COLO829 (cell line): ENCODE results near the gene DLX2.
"Not testable (repeated sequence)": the region's sequence is repeated elsewhere in the genome, so short reads cannot be mapped to it uniquely, and the experiment has no call there.

ENCODE experiments used
- DNase-seq: peaks from one replicate; pipeline ENCODE4 v3.0.0; 2012; ENCODE audit warnings: low spot score

DLX2 gene

DNA sequence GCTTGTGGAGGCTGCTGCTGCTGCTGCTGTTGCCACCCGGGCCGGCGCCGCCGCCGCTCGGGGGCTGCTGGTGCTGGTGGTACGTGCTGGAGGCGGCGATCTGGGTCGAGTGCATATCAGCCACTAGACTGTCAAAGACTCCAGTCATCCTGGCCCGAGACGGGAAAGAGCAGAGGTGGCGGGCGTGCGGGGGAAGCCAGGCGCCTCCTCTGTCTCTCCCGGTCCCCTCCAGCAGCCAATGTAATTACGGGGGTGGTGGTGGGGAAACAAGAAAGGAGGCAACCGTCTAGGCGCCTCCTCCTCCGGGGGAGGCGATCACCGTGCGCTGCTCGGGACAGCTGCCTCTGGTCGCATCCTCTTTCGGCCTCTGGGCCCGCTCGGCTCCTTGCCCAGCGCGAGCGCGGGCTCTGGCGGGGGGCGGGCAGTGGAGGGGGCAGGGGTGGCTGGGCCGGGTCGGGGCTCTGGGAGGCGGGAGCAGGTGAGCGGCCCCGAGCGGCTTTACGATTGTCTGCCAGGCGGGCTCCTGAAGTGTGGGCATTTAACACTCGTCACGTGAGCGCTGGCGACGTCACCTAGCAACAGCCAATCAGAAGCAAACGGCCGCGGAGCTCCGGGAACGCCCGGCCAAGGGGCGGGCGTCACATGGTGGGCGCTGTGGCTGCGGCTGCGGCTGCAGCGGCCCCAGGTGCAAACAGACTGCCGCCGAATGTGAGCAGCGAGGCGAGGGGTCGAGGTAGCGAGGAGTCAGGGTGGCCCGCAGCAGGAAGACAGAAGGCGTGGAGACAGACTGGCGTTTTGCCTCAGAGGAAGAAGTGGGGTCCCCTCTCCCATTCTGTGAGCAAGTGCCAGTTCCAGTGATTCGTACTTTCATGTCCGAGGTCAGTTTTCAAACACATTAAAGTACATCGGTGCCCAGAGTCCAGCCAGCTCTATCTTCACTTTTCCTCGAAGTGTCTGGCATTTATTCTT lies at the start of gene DLX2:
Gene DLX2 (minus strand): TSS at position 510 of the 969 bp plus-strand sequence. CDS start 362 bp downstream, at position 148.
- DNase-seq = peak; percentile 90

DNA sequence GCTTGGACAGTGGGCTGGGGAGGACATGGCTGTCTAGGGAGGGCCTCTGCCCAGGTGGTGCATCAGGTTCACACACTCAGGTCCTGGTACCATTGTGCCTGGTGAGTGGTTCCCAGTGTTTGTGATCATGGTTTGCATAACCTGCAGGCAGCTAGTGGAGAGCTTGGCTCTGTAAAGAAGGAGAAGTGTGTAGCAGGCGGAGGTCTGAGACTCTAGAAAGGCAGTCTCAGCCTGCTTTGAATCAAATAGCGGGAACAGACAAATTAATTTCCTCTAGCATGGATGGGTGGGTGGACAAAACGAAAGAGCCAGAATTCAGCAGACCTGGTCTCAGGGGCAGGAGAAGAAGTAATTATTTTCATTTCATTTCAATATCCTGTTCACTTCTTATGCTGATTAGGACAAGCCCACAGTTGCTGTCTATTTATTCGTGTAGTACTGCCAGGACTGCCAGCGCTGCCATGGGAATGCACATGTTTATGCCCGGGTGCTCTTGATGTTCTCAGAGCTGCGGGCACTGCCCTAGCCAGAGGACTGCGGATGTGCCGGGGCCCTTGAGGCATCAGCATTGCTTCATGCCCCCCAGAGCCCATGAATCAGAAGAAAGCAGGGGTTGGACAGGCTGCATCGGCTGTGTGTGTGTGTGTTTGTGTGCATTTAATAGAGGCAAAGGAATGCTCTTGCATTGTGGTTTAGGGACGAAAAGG lies 45.4 kb upstream of the DLX2 start:
- DNase-seq = no peak

DNA sequence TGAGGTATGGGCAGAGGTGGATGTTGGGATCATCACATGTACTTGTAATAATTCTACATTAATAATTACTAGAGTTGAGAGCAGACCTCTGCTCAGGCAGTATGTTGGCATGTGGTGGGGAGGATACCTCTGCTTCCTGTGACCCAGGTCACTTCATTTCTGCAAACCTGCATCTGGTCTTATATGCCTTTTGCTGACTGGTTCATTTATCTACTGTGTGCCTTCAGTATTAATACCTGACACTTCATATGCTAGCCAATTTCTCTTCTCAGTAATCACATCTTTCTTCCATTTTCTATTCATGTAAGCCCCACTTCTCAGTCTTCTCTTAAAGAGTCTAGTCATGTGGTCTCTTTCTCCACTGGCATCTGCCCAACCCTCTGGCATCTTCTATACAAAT lies 41.1 kb upstream of the DLX2 start:
- DNase-seq = no peak

DNA sequence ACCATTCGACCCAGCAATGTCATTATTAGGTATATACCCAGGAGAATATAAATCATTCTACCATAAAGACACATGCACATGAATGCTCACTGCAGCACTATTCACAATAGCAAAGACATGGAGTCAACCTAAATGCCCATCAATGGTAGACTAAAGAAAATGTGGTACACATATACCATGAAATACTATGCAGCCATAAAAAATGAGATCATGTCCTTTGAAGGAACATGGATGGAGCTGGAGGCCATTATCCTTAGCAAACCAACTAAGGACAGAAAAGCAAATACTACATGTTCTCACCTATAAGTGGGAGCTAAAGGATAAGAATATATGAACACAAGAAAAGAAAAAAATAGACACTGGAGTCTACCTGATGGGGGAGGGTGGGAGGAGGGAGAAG lies 36.0 kb upstream of the DLX2 start:
- not testable (repeated sequence) for DNase-seq

DNA sequence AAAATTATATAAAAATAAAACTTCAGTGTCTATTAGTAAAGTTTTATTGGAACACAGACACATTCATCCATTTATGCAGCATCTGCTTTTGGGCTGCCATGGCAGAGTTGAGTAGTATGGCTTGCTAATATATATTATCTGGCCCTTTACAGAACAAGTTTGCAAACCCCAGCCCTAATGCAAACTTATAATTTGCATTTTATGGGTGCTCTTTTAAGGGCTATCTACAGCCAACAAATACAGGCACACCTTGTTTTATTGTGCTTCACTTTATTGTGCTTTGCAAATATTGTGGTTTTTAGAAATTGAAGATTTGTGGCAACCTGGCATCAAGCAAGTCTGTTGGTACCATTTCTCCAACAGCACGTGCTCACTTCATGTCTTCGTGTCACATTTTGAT lies 35.2 kb upstream of the DLX2 start:
- DNase-seq = no peak

DNA sequence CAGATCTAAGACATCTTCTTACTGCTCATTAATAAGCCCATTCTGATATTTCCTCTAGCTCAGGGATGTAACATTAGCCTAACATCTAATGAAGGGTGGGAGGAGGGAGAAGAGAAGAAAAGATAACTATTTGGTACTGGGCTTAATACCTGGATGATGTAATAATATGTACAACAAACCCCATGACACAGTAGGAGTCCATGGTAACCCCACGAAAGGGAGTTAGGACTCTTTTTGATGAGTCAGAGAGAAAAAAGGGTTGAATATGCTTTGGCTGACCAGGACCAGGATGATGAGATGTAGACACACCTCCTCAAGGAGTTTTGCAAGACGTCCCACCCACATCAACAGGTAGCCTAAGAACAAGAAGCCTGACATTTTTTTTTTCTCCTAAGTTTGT lies 34.4 kb upstream of the DLX2 start:
- no peak for DNase-seq

DNA sequence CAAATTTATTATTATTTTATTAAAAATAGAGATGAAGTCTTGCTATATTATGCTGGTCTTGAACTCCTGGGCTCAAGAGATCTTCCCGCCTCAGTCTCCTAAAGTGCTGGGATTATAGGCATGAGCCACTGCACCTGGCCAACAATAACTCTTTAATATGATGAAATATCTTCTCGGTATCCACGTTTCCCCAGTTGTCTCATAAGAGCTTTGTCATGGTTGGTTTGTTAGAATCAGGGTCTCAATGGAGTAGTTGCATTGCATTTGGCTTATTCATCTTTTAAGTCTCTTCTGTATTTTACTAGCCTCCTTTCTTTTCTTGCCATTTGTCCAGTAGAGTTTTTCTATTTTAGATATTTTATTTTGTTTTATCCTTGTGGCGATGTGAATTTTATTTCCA lies 32.7 kb upstream of the DLX2 start:
- DNase-seq = no peak

DNA sequence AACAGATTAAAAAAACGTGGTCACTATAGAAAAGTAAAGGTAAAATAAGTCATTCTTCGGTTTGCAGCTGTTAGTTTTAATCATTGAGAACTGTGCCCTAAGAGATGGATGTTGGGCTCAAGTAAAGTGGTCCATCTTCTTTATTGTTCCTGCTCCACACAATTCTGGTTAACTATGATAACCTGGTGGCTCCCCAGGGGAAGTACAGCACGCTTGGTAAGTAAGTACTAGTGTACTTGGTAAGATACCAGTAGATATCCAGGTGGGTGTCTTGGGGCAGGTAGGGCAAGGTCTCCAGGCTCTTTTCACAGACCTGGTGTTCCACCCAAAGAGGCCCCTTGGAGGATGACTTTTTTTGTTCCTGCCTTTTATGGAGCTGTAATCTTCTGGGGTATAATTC lies 31.6 kb upstream of the DLX2 start:
- no peak for DNase-seq

DNA sequence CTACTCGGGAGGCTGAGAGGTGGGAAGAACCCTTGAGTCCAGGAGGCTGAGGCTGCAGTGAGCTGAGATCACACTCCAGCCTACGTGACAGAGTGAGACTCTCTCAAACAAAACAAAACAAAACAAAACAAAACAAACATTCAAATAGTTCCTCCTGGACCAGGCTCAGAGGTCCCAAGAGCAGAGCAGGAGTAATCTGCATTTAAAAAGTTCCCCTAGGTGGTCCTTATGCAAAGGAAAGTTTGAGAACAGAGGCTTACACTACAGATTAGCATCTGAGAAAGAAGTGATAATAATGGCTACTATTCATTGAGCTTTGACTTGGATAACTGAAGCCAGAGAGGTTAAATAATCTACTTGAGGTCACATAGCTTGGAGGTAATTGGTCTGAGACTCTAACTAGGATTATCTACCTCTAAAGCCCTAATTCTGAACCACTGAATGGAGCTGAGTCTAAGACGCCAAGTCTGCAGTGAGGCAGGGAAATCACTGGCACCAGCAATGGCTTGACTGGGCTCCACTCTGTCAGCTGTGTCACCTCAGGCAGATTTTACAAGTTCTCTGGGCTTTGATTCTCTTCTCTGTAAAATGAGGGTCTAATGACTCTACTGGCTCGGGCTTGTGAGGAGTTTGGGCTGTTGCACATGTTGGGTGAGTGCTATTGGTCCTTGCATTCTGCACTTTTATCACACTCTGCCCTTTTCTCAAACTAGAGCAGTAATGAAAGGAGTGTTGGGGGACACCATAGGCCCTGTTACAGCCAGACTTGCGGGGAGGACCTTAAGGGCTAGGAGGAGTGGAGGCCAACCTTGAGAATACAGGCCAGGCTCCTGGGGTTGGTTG lies 29.2 kb upstream of the DLX2 start:
- no peak for DNase-seq

DNA sequence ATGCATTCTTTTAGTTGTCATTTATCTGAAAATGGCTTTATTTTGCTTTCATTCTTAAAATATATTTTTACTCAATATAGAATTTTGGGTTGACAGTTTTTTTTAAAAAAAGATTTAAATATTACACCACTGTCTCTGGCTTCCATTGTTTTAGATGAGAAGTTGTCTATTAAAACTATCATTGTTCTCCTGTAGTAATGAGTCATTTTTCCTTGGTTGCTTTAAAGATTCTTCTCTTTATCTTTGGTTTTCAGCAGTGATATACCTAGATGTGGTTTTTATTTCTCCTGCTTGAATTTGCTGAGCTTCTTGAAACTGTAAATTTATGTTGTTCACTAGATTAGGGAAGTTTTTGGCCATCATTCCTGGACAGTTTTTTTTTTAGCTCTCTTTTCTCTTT lies 26.7 kb upstream of the DLX2 start:
- DNase-seq = no peak

DNA sequence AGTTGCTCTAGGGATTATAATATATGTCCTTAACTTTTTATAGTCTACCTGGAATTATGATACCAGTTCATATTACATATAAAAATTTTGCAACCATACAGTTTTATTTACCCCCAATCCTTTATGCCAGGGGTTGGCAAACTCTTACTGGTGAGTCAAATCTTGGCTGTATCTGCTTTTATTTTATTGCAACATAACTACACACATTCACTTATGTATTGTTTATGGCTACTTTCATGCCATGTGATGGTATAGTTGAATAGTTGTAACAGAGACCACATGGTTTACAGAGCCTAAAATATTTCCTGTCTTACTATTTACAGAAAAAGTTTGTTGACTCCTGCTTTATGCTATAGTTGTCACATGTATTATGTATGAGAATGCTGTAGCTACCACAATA lies 25.8 kb upstream of the DLX2 start:
- no peak for DNase-seq

DNA sequence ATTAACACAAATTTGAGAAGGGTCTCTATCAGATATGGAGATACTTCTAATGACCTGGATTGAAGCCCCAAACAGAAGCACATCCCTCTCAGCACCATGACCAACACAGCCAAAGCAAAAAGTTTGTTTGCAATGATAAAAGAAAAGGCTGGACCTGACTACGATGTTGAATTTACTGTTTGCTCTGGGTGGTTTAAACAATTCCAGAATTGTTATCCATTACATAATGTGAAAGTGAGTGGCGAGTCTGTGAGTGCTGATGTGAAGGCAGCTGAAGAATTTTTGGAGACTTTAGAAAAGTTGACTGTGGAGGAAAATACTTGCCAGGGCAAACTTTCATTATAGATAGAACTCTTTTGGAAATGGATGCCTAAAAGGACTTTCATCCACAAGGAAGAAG lies 17.4 kb upstream of the DLX2 start:
- no peak for DNase-seq

DNA sequence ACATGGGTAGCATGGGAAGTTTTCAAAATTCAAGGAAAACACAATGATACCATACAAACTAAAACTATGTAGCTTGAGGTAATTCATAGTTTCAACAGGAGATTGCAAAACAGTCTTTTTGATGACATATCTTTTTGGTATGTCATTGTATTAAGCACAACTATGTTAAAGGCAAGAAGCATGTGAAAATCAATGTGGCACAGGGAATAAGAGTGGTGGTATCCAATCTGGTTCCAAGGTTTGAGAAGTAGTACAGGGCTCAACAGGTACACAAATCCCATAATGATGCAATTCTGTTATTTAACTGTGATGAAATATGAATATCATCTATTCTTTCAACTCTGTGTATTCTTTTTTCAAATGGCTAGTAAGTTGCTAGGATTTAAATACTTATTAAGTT lies 16.4 kb upstream of the DLX2 start:
- DNase-seq = peak; percentile 52

DNA sequence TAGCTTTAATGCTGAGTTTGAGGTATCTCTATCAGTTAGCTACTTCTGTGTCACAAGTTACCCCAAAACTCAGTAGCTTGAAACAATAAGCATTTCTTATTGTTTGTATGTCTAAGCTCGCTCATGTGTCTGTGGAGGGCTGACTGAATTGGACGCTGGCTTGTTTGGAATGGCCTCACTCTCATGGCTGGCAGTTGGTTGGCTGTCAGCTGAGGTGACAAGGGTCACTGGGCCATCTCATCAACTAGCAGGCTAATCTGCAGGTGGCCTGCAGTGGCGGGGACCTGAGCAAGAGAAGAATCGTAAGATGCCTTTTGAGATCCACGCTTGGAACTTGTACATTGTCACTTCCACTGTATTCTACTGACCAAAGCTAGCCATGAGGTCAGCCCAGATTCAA lies 13.4 kb upstream of the DLX2 start:
- DNase-seq = no peak

DNA sequence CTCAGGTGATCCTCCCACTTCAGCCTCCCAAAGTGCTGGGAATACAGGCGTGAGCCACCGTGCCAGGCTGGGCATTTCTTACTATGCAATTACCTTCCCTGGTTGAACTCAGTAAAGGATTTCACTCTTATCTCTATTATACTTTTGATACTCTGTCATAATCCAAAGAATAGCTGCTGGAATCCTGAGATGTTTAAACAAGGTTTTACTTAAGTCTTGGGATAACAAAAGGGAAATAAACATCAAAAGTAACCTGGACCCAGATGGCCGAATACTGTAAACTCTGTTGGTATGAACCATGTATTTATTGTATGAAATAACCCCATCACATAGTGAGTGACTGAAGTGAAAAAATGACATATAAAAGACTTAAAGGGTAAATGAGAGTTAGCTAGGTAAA lies 11.9 kb upstream of the DLX2 start:
- no peak for DNase-seq

DNA sequence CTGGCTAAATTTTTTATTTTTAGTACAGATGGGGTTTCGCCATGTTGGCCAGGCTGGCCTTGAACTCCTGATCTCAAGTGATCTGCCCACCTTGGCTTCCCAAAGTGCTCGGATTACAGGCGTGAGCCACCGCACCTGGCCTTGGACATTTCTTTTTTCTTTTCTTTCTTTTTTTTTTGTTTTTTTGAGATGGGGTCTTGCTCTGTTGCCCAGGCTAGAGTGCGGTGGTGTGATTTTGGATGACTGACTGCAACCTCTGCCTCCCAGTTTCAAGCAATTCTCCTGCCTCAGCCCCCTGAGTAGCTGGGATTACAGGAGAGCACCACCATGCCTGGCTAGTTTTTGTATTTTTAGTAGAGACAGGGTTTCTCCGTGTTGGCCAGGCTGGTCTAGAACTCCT lies 11.5 kb upstream of the DLX2 start:
- DNase-seq = not testable (repeated sequence)

DNA sequence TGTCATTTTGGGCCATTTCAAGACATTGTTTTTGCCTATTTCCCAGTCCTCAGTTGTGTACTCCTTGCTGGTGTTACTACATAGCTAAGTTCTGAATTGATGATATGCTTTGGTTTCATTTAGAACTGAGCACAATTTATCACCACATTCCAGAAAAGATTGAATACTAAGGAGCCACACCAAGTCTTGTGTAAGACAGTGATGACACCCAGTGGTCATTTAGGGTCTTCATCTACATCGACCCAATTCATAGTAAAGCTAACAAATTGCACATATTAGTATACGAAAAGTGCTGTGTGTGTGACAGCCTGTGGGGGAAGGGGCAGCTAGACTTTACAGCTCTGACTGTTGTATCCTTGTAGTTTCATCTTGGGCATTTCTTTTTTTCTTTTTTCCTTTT lies 10.9 kb upstream of the DLX2 start:
- DNase-seq = peak; percentile 21

DNA sequence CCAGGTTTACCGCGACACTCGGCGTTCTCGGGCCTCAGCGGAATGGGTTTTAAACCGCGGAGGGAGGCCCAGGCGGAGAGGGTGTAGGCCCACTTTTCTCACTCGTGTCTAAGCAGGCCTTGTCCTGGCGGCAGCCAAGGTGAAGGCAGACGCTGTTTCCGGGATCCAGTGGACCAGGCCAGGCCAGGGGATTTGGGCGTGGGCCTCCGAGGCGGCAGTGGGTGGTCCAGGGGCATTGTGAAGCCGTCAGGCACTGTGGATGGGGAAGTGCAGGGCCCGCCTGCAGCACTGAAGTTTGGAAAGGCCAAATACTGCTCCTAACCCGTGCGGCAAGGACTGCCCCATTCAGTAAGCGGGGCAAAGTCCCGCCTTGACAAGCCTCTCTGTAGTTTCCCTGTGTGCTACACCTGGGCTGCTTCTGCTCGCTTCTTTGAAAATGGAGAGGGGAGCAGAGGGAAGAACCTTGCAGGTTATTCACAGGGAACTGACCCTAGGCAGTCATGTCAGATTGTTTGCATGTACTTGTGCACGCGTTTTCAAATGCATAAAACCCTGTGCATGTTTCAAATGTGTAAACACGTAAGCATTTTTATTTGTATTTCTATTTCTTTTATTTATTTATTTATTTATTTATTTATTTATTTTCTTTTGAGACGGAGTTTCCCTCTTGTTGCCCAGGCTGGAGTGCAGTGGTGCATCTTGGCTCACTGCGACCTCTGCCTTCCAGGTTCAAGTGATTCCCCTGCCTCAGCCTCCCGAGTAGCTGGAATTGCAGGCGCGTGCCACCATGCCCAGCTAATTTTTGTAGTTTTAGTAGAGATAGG lies 7.5 kb upstream of the DLX2 start:
- no peak for DNase-seq

DNA sequence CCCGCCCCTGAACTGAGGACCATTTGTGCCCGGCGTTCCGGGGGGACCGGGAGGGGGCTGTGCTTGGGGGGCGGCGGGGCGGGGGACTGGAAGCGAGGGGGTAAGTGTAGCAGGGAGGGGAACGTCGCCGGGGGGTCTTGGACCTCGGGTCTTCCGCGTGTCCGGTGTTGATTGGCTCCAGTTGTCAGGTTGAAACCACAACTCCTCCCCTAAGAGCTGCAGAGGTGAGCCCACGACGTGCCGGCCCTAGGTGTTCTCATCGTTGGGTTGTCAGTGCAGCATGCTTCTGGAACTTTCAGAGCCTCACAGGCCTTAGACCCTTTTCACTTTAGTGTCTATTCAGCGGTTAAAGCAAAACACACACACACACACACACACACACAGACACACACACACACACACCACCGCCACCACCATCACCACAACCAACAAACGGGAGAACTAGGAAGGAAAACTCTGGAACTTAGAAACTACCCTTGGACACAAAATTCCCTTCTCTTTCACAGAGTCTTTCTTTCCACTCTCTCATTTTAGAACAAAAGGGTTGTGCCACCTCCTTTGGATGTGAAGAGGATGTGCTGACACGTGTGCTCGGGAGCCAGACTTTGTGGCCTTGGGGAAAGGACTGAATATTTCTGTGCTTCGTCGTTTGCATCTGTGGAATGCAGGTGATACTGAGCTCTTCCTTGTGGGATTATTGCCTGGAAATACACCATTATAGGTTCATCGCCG lies 6.7 kb upstream of the DLX2 start:
- no peak for DNase-seq

DNA sequence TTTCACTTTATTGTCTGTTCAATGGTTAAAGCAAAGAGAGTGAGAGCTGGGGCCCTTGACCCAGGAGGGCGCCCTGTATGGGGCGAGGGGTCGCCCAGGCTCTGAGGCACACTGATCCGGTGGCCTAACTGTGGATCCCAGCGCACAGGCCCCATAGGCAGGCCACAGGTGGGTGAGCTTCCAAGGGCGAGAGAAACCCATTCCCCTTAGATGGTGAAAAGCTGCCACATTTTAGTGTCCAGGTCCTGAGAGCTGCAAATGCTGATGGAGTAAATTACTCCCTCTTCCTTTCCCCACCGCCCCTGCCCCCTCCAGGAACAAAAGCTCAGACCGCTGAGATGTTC lies 5.9 kb upstream of the DLX2 start:
- no peak for DNase-seq
